GM13977 (cell line): ENCODE measurements around the gene NRGN.

ENCODE experiments used
- DNase-seq: peaks from one replicate; pipeline ENCODE4 v3.0.0; 2012; ENCODE audit warnings: low spot score
- CTCF ChIP-seq: IDR thresholded peaks from 2 replicates; pipeline ENCODE4 v1.5.1; 2012; ENCODE audit warnings: mild to moderate bottlenecking, control low read depth; ENCODE audit not compliant: insufficient read depth; ENCODE audit errors: extremely low read depth, missing control alignments
- in situ Hi-C: fragments of 300-500 bp; cut with MboI; formaldehyde crosslinking; loops from one replicate; pipeline ENCODE4 v1.12.0; 2022; ENCODE audit warnings: low sequenced_read_pairs, low pct_unique_long_range_greater_than_20kb, mixed read lengths, inconsistent platforms; ENCODE audit not compliant: unreplicated experiment

Gene NRGN

GRCh38 chr11:124759266-124760204 lies 19.8 kb downstream of the NRGN start:
- peak; percentile 65 for DNase-seq
- no peak for TF ChIP-seq CTCF
- in situ Hi-C loops: loop anchor here (5.0 kb wide), 1 partner anchor 87 kb away; the partner anchor contains the start of genes SIAE and SPA17

DNA sequence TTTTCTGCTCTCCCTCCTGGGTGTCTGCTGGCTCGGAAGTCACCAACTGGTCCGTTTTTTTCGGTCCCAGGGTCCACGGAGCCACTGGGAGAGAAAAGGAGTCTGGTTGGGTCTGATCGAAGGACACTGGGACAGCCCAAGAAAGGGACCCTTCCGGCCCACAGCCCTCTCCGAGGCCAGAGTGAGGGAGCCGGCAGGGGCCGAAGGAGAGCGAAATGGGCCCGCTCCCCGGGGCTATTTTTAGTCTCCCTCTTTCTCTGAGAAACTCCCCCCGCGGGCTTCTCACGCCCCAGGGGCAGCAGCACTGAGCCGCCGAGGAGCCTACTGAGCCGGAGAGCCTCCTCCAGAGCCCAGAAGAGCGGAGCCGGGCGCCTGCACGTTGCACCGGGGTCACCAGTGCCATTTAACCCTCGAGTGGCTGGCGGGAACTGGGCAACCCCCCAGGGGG lies 20.5 kb downstream of the NRGN start:
- in situ Hi-C loops: loop anchor here (5.0 kb wide), 1 partner anchor 88 kb away; the partner anchor contains the start of genes SIAE and SPA17
- DNase-seq: peak; percentile 81
- TF ChIP-seq CTCF: no peak

DNA sequence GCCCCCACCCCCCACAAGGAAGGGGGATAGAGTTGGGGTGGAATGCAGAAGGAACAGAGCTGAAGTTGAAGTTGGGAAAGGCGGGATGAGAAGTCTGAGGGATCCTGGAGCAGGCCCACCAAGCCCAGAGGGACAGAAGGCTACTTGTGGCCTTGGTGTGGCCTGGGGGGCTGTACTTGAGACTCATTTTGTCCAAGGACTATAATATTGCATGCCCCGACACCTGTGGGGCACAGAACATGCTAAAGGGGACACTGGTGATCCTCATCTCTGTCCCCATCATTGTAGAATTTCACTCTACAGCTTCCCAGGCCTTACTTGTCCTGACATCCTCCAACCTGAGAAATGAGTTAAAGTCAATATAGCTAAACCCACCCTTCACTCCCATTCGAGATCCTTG lies 21.1 kb downstream of the NRGN start:
- in situ Hi-C loops: loop anchor here (5.0 kb wide), 1 partner anchor 89 kb away; the partner anchor contains the start of genes SIAE and SPA17
- TF ChIP-seq CTCF: no peak
- DNase-seq: no peak

- TF ChIP-seq CTCF: no peak
- in situ Hi-C loops: loop anchor here (5.0 kb wide), 1 partner anchor 89 kb away; the partner anchor contains the start of genes SIAE and SPA17
- peak; percentile 58 for DNase-seq
Measured at GRCh38 chr11:124761301-124762104, 21.8 kb downstream of the NRGN start.

GRCh38 chr11:124762105-124762623 lies 22.4 kb downstream of the NRGN start, which contains the start of gene ESAM:
Gene ESAM (minus strand): TSS chr11:124762290. CDS start chr11:124762154, 136 bp downstream.
- in situ Hi-C loops: loop anchor here (5.0 kb wide), 1 partner anchor 90 kb away; the partner anchor contains the start of genes SIAE and SPA17
- TF ChIP-seq CTCF: peak; percentile 42
- peak; percentile 95 for DNase-seq
